ENCODE measurements around the gene ZNF660. TPM values are rescaled to one million over a fixed set of nuclear protein-coding genes. Genes with fewer than 3 reads are reported as not detected.

The ZNF660 gene
- total RNA-seq, 4 donors from 2014 or later, result 0.55 to 2.2 (median 0.79) TPM; not detected in 1

- in situ Hi-C loops (cut with MboI; ENCODE audit: low pct_ligation_motif_present in 1 of 4, low pct_unique_long_range_greater_than_20kb in 1 of 4, low sequenced_read_pairs in 3 of 4) (no loop called here), intact Hi-C loops (cut with DNase I; ENCODE audit: low total_unique reads) (no loop called here)
- no peaks in the 10 kb centered on the region for H3K27me3 ChIP-seq
- peak; percentile 77 for DNase-seq
- H3K4me1 ChIP-seq, result peaks cover 0 to 13% (median 8%) of the 10 kb centered on the region in 4 donors
- peak within 1 kb of the TSS; percentile 73 to 92 (median 82) for H3K4me3 ChIP-seq
- WGBS, 2 donors (ENCODE audit: low coverage in 1 of 2), result 0 to 1% methylated on average over 1 to 36 of the region's 37 CpGs
- peak within 1 kb of the TSS; percentile 55 to 76 (median 68) for H3K27ac ChIP-seq
- peak in 2 of 3 donors; percentile 22 to 34 for TF ChIP-seq POLR2AphosphoS5 (IDR thresholded peaks at IDR 0.05)
- TF ChIP-seq EP300 (IDR thresholded peaks at IDR 0.05; ENCODE audit: low read depth), result no peak
- peak; percentile 27 for TF ChIP-seq POLR2A (IDR thresholded peaks at IDR 0.05)
- H3K36me3 ChIP-seq, result peaks cover 0 to 34% (median 7%) of the 10 kb centered on the region in 4 donors
- H3K9me3 ChIP-seq, result peaks cover 10 to 14% of the 10 kb centered on the region in 2 donors
Observed at GRCh38 chr3:44648564-44649229, 63.9 kb downstream of the ZNF660 start, which contains the start of gene ZNF35. Gene ZNF35, plus strand, starts transcription at chr3:44648732. Its CDS starts 2,336 bp downstream, at chr3:44651068.

Other genes with a start within 250 kb of the ZNF660 start
- 10 to 100 TPM in 3 of 4 donors, 1 to 10 TPM in 1; 2.2 to 19.5 (median 14.6) TPM for gene TCAIM, start 246.2 kb upstream of the ZNF660 start, total RNA-seq
- 10 to 100 TPM in 1 of 4 donors, 1 to 10 TPM in 3; 6.8 to 12.7 (median 8.6) TPM for gene ZNF445, start 107.3 kb upstream of the ZNF660 start, total RNA-seq
- gene ZKSCAN7, start 29.8 kb upstream of the ZNF660 start, total RNA-seq, result 1 to 10 TPM in 2 of 4 donors, under 1 TPM in 2; 0.37 to 3.2 (median 1.0) TPM
- gene ZNF197, start 40.1 kb downstream of the ZNF660 start, total RNA-seq, result 10 to 100 TPM in 3 of 4 donors, 1 to 10 TPM in 1; 8.2 to 19.8 (median 12.4) TPM
- 1 to 10 TPM in 2 of 4 donors, under 1 TPM in 1, not detected in 1; 1.00 to 6.8 (median 5.9) TPM for gene ZNF35, start 63.8 kb downstream of the ZNF660 start, total RNA-seq
- gene ZNF502, start 127.7 kb downstream of the ZNF660 start, total RNA-seq, result 10 to 100 TPM in 1 of 4 donors, 1 to 10 TPM in 3; 1.4 to 13.7 (median 4.7) TPM
- gene ZNF501, start 144.7 kb downstream of the ZNF660 start, total RNA-seq, result 1 to 10 TPM in 3 of 4 donors, not detected in 1; 1.1 to 4.8 (median 2.6) TPM
- gene KIAA1143, start 176.7 kb downstream of the ZNF660 start, total RNA-seq, result 10 to 100 TPM in 2 of 4 donors, 1 to 10 TPM in 2; 5.6 to 18.3 (median 13.7) TPM
- gene KIF15, start 176.8 kb downstream of the ZNF660 start, total RNA-seq, result 10 to 100 TPM in 1 of 4 donors, under 1 TPM in 2, not detected in 1; 0.95 to 11.5 (median 0.96) TPM